Fibroblast of mammary gland (primary cell): ENCODE data around the gene CTBP1.
A peak's percentile ranks its signal among the peaks of the same experiment; 100 is the strongest.

Experiments used
- DNase-seq: peaks from one replicate; pipeline ENCODE4 v3.0.0-alpha.2; 2010; ENCODE audit warnings: low read depth
- H3K4me3 ChIP-seq: 2 replicates; pipeline ENCODE4 v1.5.1; 2011; ENCODE audit warnings: low read depth, mild to moderate bottlenecking, low read length, moderate library complexity; ENCODE audit not compliant: control insufficient read depth
- CTCF ChIP-seq: conservative IDR thresholded peaks from 2 replicates; pipeline ENCODE4 v1.5.1; 2011; ENCODE audit warnings: low read depth, low read length, inconsistent platforms; ENCODE audit not compliant: control insufficient read depth, insufficient read depth

CTBP1 gene

GRCh38 chr4:1246111-1246881 is 2.6 kb downstream of the CTBP1 start:
- DNase-seq: no peak
- TF ChIP-seq CTCF: no peak
- peak overlapping the region; percentile 73 for H3K4me3 ChIP-seq

- H3K4me3 ChIP-seq: no peak overlapping the region
- no peak for DNase-seq
- no peak for TF ChIP-seq CTCF
Observed at GRCh38 chr4:1245481-1246051, 3.4 kb downstream of the CTBP1 start.

DNA sequence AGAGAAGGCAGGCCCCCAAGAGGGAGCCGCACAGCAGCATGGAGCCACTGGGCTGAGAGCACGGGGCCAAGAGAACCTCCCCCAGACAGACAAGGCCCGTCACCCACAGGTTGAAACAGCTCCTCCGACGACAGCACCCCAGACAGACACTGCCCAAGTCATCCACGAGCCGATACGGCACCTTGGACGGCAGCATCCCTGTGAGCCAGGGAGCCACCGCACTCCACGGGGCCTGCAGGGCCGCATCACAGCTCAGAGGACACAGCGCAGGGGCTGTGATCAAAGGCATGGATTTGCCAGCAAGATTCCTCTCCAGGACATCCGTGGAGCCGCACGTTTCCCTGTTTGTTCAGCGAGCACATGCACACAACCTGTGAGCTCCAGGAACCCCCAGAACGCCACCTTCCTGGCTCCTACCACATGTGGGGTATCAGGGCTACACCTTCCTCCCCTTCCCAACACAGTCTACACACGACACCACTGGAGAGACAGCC is 3.9 kb downstream of the CTBP1 start:
- H3K4me3 ChIP-seq: no peak overlapping the region
- DNase-seq: no peak
- TF ChIP-seq CTCF: no peak

- no peak for TF ChIP-seq CTCF
- no peak overlapping the region for H3K4me3 ChIP-seq
- DNase-seq: no peak
Observed at GRCh38 chr4:1244081-1244977, 4.6 kb downstream of the CTBP1 start.

DNA sequence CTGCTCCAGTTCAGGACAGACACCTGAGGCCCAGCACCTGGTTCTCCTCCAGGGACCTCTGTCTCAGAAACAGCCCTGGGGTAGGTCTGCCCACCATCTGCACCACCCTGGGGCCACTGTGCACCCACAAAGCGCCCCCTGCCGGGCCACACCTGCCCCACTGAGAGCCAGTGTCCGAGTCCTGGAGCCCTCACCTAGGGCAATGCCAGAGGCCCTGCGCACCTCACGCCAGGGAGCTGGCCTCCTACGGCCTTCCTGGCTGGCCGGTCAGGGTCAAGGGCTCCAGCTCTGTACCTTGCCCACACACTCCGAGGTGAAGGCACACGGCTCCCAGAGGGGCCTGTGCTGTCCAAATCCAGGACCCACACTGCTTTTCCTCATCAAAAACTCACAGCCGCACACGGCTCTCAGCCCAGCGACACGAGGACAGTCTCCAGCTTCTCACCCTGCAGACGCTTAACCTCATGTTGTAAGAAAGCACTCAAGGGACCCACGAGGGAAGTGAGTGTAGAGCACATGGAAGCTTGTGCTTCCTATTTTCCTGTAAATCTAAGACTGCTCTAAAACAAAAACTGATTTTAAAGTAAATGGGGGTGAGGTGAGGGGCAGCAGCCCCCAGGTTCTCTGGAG is 5.4 kb downstream of the CTBP1 start:
- no peak for TF ChIP-seq CTCF
- no peak overlapping the region for H3K4me3 ChIP-seq
- peak; percentile 53 for DNase-seq
